Vagina (tissue), 2 donors: Measurements from ENCODE around the gene TNS1. TPM values are rescaled to one million over a fixed set of nuclear protein-coding genes. Genes with fewer than 3 reads are reported as not detected.

Source experiments
- DNase-seq, 2 donors: peaks; one replicate each; pipeline ENCODE4 v3.0.0-alpha.2; 2017; ENCODE audit errors: extremely low spot score in 2 of 2
- H3K27ac ChIP-seq: fragments of 200-600 bp; sonication (generic); one replicate; pipeline ENCODE4 v1.5.1; 2019
- H3K27me3 ChIP-seq: fragments of 200-600 bp; sonication (generic); one replicate; pipeline ENCODE4 v1.5.1; 2019
- H3K36me3 ChIP-seq, 2 donors: fragments of 200-600 bp; sonication (generic); one replicate each; pipeline ENCODE4 v1.5.1; 2017 to 2019
- H3K4me1 ChIP-seq: fragments of 200-600 bp; sonication (generic); one replicate; pipeline ENCODE4 v1.5.1; 2019
- H3K4me3 ChIP-seq, 2 donors: fragments of 200-600 bp; sonication (generic); 1 replicate in 1 of 2; 2 replicates in 1 of 2; pipeline ENCODE4 v1.5.1; 2016 to 2019
- H3K9me3 ChIP-seq: fragments of 200-600 bp; sonication (generic); one replicate; pipeline ENCODE4 v1.5.1; 2019
- CTCF ChIP-seq, 3 experiments: fragments of 450-650 bp in 2 of 3; fragments of 200-600 bp in 1 of 3; sonication (generic) in 1 of 3; IDR thresholded peaks; one replicate each; pipeline ENCODE4 v1.5.1; 2017 to 2019; ENCODE audit warnings: antibody characterized with exemption in 3 of 3, mild to moderate bottlenecking in 2 of 3, moderate library complexity in 2 of 3
- POLR2A ChIP-seq, 2 donors: fragments of 450-650 bp; IDR thresholded peaks; one replicate each; pipeline ENCODE4 v1.6.1; 2017; ENCODE audit warnings: antibody characterized with exemption in 2 of 2, mild to moderate bottlenecking in 2 of 2, moderate library complexity in 2 of 2
- POLR2AphosphoS5 ChIP-seq, 2 donors: sonication (generic); formaldehyde crosslinking; IDR thresholded peaks; one replicate each; pipeline ENCODE4 v1.9.0; 2017; ENCODE audit warnings: antibody characterized with exemption in 2 of 2, mild to moderate bottlenecking in 2 of 2, low read depth in 1 of 2; ENCODE audit not compliant: insufficient read depth in 1 of 2
- intact Hi-C: fragments of 100-400 bp; cut with DNase I; formaldehyde crosslinking; loops from one replicate; pipeline ENCODE4 v1.15.1; 2023
- total RNA-seq: library from RNA; depleted of rRNA; stranded (reverse); fragments of >200 nt; gene quantifications from one replicate; pipeline ENCODE4 v1.2.3, GENCODE V29; 2016

Gene TNS1
- total RNA-seq, 1 donor from 2014 or later = 216 TPM

- TF ChIP-seq POLR2A (IDR thresholded peaks at IDR 0.05) (no peak), POLR2AphosphoS5 (IDR thresholded peaks at IDR 0.05; ENCODE audit: insufficient read depth in 1 of 2, low read depth in 1 of 2) (no peak), CTCF (IDR thresholded peaks at IDR 0.05) (no peak)
- intact Hi-C loops = no loop called here
- peaks cover 19% of the 10 kb centered on the region for H3K4me1 ChIP-seq
- no peaks in the 10 kb centered on the region for H3K27me3 ChIP-seq
- H3K9me3 ChIP-seq = no peaks in the 10 kb centered on the region
- no peak overlapping the region for H3K27ac ChIP-seq
- no peak overlapping the region for H3K4me3 ChIP-seq
- DNase-seq = no peak
- H3K36me3 ChIP-seq = no peaks in the 10 kb centered on the region
Measured at GRCh38 chr2:218015586-218016521, 13.1 kb upstream of the TNS1 start.

GRCh38 chr2:218014706-218015585 lies 12.2 kb upstream of the TNS1 start:
- intact Hi-C loops = no loop called here
- TF ChIP-seq CTCF (IDR thresholded peaks at IDR 0.05) (no peak), POLR2A (IDR thresholded peaks at IDR 0.05) (no peak), POLR2AphosphoS5 (IDR thresholded peaks at IDR 0.05; ENCODE audit: insufficient read depth in 1 of 2, low read depth in 1 of 2) (no peak)
- no peak overlapping the region for H3K4me3 ChIP-seq
- peaks cover 28% of the 10 kb centered on the region for H3K4me1 ChIP-seq
- H3K27me3 ChIP-seq = no peaks in the 10 kb centered on the region
- no peaks in the 10 kb centered on the region for H3K36me3 ChIP-seq
- H3K27ac ChIP-seq = no peak overlapping the region
- H3K9me3 ChIP-seq = no peaks in the 10 kb centered on the region
- no peak for DNase-seq

GRCh38 chr2:218013289-218013688 lies 10.5 kb upstream of the TNS1 start:
- no peaks in the 10 kb centered on the region for H3K9me3 ChIP-seq
- H3K27me3 ChIP-seq = no peaks in the 10 kb centered on the region
- TF ChIP-seq POLR2AphosphoS5 (IDR thresholded peaks at IDR 0.05; ENCODE audit: insufficient read depth in 1 of 2, low read depth in 1 of 2) (no peak), CTCF (IDR thresholded peaks at IDR 0.05) (no peak), POLR2A (IDR thresholded peaks at IDR 0.05) (no peak)
- H3K36me3 ChIP-seq = no peaks in the 10 kb centered on the region
- intact Hi-C loops = no loop called here
- peaks cover 36% of the 10 kb centered on the region for H3K4me1 ChIP-seq
- no peak for DNase-seq
- H3K4me3 ChIP-seq = no peak overlapping the region
- no peak overlapping the region for H3K27ac ChIP-seq

- H3K27me3 ChIP-seq = no peaks in the 10 kb centered on the region
- H3K4me3 ChIP-seq = no peak overlapping the region
- no peak overlapping the region for H3K27ac ChIP-seq
- no peaks in the 10 kb centered on the region for H3K9me3 ChIP-seq
- TF ChIP-seq CTCF (IDR thresholded peaks at IDR 0.05) (no peak), POLR2A (IDR thresholded peaks at IDR 0.05) (no peak), POLR2AphosphoS5 (IDR thresholded peaks at IDR 0.05; ENCODE audit: insufficient read depth in 1 of 2, low read depth in 1 of 2) (no peak)
- intact Hi-C loops = no loop called here
- DNase-seq = no peak
- peaks cover 39% of the 10 kb centered on the region for H3K4me1 ChIP-seq
- no peaks in the 10 kb centered on the region for H3K36me3 ChIP-seq
Measured at GRCh38 chr2:218012284-218012683, 9.5 kb upstream of the TNS1 start.
